ENCODE data around the gene LDLRAD3. TPM values are rescaled to one million over a fixed set of nuclear protein-coding genes. Genes with fewer than 3 reads are reported as not detected.

Gene LDLRAD3
- total RNA-seq, 4 donors from 2014 or later = 0.37 to 43.2 (median 3.7) TPM

GRCh38 chr11:36280531-36280930 lies 336.7 kb downstream of the LDLRAD3 start:
- in situ Hi-C loops (cut with MboI; ENCODE audit: low pct_ligation_motif_present in 1 of 4, low pct_unique_long_range_greater_than_20kb in 1 of 4, low sequenced_read_pairs in 3 of 4) (loop anchor here in 2 of 4 donors (10.0 to 25.0 kb wide), 2 partner anchors 107 to 214 kb away; no protein-coding TSS in a partner anchor), intact Hi-C loops (cut with DNase I; ENCODE audit: low total_unique reads) (no loop called here)
- Histone ChIP-seq H3K4me3 (no peak overlapping the region), H3K27me3 (no peaks in the 10 kb centered on the region), H3K4me1 (no peaks in the 10 kb centered on the region), H3K9me3 (no peaks in the 10 kb centered on the region), H3K27ac (no peak overlapping the region), H3K36me3 (peaks cover 0 to 11% (median 2%) of the 10 kb centered on the region in 4 donors)
- no peak for TF ChIP-seq CTCF (IDR thresholded peaks at IDR 0.05)
- no peak for TF ChIP-seq POLR2A (IDR thresholded peaks at IDR 0.05)
- TF ChIP-seq EP300 (IDR thresholded peaks at IDR 0.05; ENCODE audit: low read depth) = no peak
- no peak for TF ChIP-seq POLR2AphosphoS5 (IDR thresholded peaks at IDR 0.05)
- no peak for DNase-seq
- WGBS, 2 donors (ENCODE audit: low coverage in 1 of 2) = 78 to 86% methylated on average over 1 of the region's 1 CpG

Small RNAs within 50 kb of the gene (small RNA-seq; reads per million reads assigned to genes)
- 0 reads per million in 4 donors for gene MIR3973
